ENCODE data around the gene TEAD1. TPM values are rescaled to one million over a fixed set of nuclear protein-coding genes. Genes with fewer than 3 reads are reported as not detected.

Gene TEAD1
- total and polyA plus RNA-seq, 10 of the 15 experiments (the other 5 are each of a cell fraction or from before 2014, with no cell fraction given), result 0.01 to 0.59 (median 0.04) TPM; not detected in 6

DNA sequence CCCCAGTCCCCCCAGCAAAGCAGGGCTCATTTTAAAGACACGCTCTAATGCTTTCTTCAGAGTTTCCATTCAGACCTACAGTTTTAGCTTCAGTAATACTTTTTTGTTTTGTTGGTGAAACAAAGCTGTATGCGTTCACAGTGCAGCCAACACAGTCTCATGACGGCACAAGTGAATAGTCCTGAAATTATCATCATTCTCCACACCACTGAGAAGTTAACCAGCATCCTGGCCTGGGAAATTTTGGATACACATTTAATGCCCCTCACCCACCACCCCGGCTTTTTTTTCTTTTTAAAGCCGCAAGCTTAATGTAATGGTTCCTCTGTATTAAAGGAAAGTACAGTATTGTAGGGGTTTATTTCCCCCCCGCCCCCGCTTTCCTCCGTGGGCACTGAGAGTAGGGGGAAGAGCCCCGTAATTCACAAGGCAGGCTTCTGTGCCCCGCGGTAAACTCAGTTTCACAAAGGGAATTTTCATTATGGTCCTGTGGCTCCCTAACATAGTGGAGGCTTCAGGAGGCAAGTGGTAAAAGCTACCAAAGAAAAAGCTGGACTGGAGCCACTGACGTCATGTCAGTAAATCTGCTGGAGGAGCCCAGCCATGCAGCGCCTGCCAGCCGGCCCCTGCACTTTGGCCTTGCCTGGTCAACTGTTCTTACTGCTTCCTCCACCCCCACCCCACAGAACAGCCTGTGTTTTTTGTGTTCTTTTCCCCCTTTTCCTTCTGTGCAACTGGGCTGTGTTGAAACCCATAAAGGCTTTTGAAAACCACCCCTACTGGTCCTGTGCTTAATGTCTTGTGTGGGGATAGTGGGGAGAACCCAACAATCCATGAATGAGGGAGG is 18.2 kb downstream of the TEAD1 start:
- in situ Hi-C loops (cut with MboI) (no loop called here), intact Hi-C loops (cut with micrococcal nuclease; ENCODE audit: unreplicated experiment) (no loop called here)
- H3K4me1 ChIP-seq (ENCODE audit: control insufficient read depth, insufficient read depth, low read length), result no peaks in the 10 kb centered on the region
- no peak overlapping the region for H3K27ac ChIP-seq (ENCODE audit: control insufficient read depth, insufficient read depth)
- DNase-seq (ENCODE audit: low read depth, low spot score) (no peak), FAIRE-seq (no peak), ATAC-seq (no peak)
- H2AFZ ChIP-seq (ENCODE audit: control insufficient read depth, low read depth, low read length), result no peak overlapping the region
- no peak overlapping the region for H3K9ac ChIP-seq (ENCODE audit: control insufficient read depth, insufficient read depth, low read length)
- CTCF ChIA-PET, result interaction anchor here (1.1 kb wide), 1 partner anchor 27 kb away, joined by 3 read pairs; no protein-coding TSS in a partner anchor
- RAD21 ChIA-PET (ENCODE audit: unreplicated experiment), result no interaction called here
- no peaks in the 10 kb centered on the region for H3K79me2 ChIP-seq (ENCODE audit: control insufficient read depth, insufficient read depth, low read length)
- peaks cover 2 to 8% of the 10 kb centered on the region in 2 experiments for H3K27me3 ChIP-seq (replicated peaks in 1 of 2; ENCODE audit: control insufficient read depth in 2 of 2, insufficient read depth in 2 of 2, low read length in 1 of 2)
- SMC1A ChIA-PET (ENCODE audit: uncharacterized antibody, unreplicated experiment), result no interaction called here
- WGBS (ENCODE audit: insufficient coverage, insufficient replicate concordance, low lambda C conversion rate, missing lambda C conversion rate), result 39% methylated on average over 14 of the region's 14 CpGs
- TF ChIP-seq ESRRA (IDR thresholded peaks at IDR 0.05; ENCODE audit: low read length) (no peak), SPI1 (IDR thresholded peaks at IDR 0.05; ENCODE audit: borderline replicate concordance, insufficient read depth, low read depth, low read length) (no peak), CBX5 (IDR thresholded peaks at IDR 0.05; ENCODE audit: low read depth) (no peak), DPF2 (IDR thresholded peaks at IDR 0.05) (no peak), NR2C1 (IDR thresholded peaks at IDR 0.05) (no peak), NFIC (IDR thresholded peaks at IDR 0.05; ENCODE audit: low read depth, low read length) (no peak), SMAD5 (IDR thresholded peaks at IDR 0.05; ENCODE audit: low read depth) (no peak), MYB (IDR thresholded peaks at IDR 0.05; ENCODE audit: borderline replicate concordance, low read depth, low read length) (no peak), NR2F1 (conservative IDR thresholded peaks at IDR 0.05) (no peak), CREB1 (IDR thresholded peaks at IDR 0.05; ENCODE audit: low read depth) (no peak), GABPA (IDR thresholded peaks at IDR 0.05; ENCODE audit: low read depth) (no peak), CBFB (IDR thresholded peaks at IDR 0.05; ENCODE audit: low read depth) (no peak)
- TF ChIP-seq, protein P1, sequence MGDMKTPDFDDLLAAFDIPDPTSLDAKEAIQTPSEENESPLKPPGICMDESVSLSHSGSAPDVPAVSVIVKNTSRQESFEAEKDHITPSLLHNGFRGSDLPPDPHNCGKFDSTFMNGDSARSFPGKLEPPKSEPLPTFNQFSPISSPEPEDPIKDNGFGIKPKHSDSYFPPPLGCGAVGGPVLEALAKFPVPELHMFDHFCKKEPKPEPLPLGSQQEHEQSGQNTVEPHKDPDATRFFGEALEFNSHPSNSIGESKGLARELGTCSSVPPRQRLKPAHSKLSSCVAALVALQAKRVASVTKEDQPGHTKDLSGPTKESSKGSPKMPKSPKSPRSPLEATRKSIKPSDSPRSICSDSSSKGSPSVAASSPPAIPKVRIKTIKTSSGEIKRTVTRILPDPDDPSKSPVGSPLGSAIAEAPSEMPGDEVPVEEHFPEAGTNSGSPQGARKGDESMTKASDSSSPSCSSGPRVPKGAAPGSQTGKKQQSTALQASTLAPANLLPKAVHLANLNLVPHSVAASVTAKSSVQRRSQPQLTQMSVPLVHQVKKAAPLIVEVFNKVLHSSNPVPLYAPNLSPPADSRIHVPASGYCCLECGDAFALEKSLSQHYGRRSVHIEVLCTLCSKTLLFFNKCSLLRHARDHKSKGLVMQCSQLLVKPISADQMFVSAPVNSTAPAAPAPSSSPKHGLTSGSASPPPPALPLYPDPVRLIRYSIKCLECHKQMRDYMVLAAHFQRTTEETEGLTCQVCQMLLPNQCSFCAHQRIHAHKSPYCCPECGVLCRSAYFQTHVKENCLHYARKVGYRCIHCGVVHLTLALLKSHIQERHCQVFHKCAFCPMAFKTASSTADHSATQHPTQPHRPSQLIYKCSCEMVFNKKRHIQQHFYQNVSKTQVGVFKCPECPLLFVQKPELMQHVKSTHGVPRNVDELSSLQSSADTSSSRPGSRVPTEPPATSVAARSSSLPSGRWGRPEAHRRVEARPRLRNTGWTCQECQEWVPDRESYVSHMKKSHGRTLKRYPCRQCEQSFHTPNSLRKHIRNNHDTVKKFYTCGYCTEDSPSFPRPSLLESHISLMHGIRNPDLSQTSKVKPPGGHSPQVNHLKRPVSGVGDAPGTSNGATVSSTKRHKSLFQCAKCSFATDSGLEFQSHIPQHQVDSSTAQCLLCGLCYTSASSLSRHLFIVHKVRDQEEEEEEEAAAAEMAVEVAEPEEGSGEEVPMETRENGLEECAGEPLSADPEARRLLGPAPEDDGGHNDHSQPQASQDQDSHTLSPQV (IDR thresholded peaks at IDR 0.05), result no peak
- TF ChIP-seq, protein P2, sequence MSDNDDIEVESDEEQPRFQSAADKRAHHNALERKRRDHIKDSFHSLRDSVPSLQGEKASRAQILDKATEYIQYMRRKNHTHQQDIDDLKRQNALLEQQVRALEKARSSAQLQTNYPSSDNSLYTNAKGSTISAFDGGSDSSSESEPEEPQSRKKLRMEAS (IDR thresholded peaks at IDR 0.05; ENCODE audit: low read depth, low read length), result no peak
- TF ChIP-seq, protein P3, sequence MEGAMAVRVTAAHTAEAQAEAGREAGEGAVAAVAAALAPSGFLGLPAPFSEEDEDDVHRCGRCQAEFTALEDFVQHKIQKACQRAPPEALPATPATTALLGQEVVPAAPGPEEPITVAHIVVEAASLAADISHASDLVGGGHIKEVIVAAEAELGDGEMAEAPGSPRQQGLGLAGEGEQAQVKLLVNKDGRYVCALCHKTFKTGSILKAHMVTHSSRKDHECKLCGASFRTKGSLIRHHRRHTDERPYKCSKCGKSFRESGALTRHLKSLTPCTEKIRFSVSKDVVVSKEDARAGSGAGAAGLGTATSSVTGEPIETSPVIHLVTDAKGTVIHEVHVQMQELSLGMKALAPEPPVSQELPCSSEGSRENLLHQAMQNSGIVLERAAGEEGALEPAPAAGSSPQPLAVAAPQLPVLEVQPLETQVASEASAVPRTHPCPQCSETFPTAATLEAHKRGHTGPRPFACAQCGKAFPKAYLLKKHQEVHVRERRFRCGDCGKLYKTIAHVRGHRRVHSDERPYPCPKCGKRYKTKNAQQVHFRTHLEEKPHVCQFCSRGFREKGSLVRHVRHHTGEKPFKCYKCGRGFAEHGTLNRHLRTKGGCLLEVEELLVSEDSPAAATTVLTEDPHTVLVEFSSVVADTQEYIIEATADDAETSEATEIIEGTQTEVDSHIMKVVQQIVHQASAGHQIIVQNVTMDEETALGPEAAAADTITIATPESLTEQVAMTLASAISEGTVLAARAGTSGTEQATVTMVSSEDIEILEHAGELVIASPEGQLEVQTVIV (IDR thresholded peaks at IDR 0.05; ENCODE audit: borderline replicate concordance, partially characterized antibody), result no peak
- TF ChIP-seq, protein P4, sequence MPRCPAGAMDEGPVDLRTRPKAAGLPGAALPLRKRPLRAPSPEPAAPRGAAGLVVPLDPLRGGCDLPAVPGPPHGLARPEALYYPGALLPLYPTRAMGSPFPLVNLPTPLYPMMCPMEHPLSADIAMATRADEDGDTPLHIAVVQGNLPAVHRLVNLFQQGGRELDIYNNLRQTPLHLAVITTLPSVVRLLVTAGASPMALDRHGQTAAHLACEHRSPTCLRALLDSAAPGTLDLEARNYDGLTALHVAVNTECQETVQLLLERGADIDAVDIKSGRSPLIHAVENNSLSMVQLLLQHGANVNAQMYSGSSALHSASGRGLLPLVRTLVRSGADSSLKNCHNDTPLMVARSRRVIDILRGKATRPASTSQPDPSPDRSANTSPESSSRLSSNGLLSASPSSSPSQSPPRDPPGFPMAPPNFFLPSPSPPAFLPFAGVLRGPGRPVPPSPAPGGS (IDR thresholded peaks at IDR 0.05; ENCODE audit: borderline replicate concordance, insufficient read depth, low read depth, low read length, poor library complexity, severe bottlenecking), result no peak
- H3K9me3 ChIP-seq (replicated peaks; ENCODE audit: control insufficient read depth, insufficient read depth, low read length), result no peaks in the 10 kb centered on the region
- no TSS peak for BruUV-seq (replicated peaks)
- POLR2A ChIA-PET, result no interaction called here
- H3K36me3 ChIP-seq (ENCODE audit: control insufficient read depth in 2 of 2, insufficient read depth in 2 of 2, low read length in 1 of 2), result no peaks in the 10 kb centered on the region
- H4K20me1 ChIP-seq (ENCODE audit: control insufficient read depth, insufficient read depth), result no peaks in the 10 kb centered on the region
- H3K4me2 ChIP-seq (ENCODE audit: control insufficient read depth, insufficient read depth), result no peak overlapping the region
- H3K4me3 ChIP-seq, result no peak overlapping the region
